Transverse colon (tissue), 4 donors: ENCODE data around the gene PLGRKT.

Experiments used
- CTCF ChIP-seq, 5 experiments: fragments of 200-600 bp in 3 of 5; fragments of 450-650 bp in 2 of 5; sonication (generic) in 3 of 5; IDR thresholded peaks; 1 replicate in 2 of 5; 2 replicates in 3 of 5; pipeline ENCODE4 v1.5.1; 2016 to 2017; ENCODE audit warnings: antibody characterized with exemption in 5 of 5, inconsistent platforms in 3 of 5, mild to moderate bottlenecking in 2 of 5, moderate library complexity in 1 of 5
- EP300 ChIP-seq: sonication (generic); formaldehyde crosslinking; IDR thresholded peaks from one replicate; pipeline ENCODE4 v1.6.1; 2017; ENCODE audit warnings: antibody characterized with exemption, low read depth
- POLR2AphosphoS5 ChIP-seq, 3 donors: sonication (generic); formaldehyde crosslinking; IDR thresholded peaks; one replicate each; pipeline ENCODE4 v1.6.1; 2016; ENCODE audit warnings: antibody characterized with exemption in 3 of 3

DNA sequence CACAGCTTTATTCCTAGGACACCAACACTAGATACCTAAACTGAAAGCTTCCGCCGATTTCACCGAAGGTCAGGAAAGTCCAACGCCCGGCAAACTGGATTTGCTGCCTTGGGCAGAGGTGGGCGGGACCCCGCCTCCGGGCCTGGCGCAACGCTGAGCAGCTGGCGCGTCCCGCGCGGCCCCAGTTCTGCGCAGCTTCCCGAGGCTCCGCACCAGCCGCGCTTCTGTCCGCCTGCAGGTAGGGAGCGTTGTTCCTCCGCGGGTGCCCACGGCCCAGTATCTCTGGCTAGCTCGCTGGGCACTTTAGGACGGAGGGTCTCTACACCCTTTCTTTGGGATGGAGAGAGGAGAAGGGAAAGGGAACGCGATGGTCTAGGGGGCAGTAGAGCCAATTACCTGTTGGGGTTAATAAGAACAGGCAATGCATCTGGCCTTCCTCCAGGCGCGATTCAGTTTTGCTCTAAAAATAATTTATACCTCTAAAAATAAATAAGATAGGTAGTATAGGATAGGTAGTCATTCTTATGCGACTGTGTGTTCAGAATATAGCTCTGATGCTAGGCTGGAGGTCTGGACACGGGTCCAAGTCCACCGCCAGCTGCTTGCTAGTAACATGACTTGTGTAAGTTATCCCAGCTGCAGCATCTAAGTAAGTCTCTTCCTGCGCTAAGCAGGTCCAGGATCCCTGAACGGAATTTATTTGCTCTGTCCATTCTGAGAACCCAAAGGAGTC, 12.8 kb upstream of the PLGRKT start, which contains the start of gene CD274:
- TF ChIP-seq CTCF (IDR thresholded peaks at IDR 0.05), result peak; percentile 54 to 84 (median 58)
- TF ChIP-seq POLR2AphosphoS5 (IDR thresholded peaks at IDR 0.05), result peak; percentile 61 to 83 (median 74)
- no peak for TF ChIP-seq EP300
